Vagina (tissue), 2 donors: Measurements from ENCODE around the gene IL20.

Source experiments
- POLR2A ChIP-seq, 2 donors: fragments of 450-650 bp; IDR thresholded peaks; one replicate each; pipeline ENCODE4 v1.6.1; 2017; ENCODE audit warnings: antibody characterized with exemption in 2 of 2, mild to moderate bottlenecking in 2 of 2, moderate library complexity in 2 of 2
- TF ChIP-seq, protein P1 (sequence below), 3 experiments: fragments of 450-650 bp in 2 of 3; fragments of 200-600 bp in 1 of 3; sonication (generic) in 1 of 3; IDR thresholded peaks; one replicate each; pipeline ENCODE4 v1.5.1; 2017 to 2019; ENCODE audit warnings: antibody characterized with exemption in 3 of 3, mild to moderate bottlenecking in 2 of 3, moderate library complexity in 2 of 3

DNA sequence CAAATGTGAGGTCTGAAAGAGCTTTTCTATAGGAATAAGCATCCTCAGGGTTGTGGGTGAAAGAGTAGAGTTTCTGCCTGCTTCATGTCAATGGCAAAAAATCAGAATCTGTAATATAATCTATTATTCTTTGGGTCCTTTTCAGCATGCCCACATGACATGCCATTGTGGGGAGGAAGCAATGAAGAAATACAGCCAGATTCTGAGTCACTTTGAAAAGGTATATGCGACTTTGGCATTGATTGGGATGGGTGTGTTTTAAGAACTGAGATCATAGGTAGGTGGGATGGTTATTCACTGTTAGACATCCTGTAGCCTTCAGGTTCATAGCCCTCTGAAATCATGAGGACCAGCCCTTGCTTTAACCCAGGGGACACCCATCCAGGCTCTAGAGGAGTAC lies 1.8 kb downstream of the IL20 start:
- TF ChIP-seq, protein P1, sequence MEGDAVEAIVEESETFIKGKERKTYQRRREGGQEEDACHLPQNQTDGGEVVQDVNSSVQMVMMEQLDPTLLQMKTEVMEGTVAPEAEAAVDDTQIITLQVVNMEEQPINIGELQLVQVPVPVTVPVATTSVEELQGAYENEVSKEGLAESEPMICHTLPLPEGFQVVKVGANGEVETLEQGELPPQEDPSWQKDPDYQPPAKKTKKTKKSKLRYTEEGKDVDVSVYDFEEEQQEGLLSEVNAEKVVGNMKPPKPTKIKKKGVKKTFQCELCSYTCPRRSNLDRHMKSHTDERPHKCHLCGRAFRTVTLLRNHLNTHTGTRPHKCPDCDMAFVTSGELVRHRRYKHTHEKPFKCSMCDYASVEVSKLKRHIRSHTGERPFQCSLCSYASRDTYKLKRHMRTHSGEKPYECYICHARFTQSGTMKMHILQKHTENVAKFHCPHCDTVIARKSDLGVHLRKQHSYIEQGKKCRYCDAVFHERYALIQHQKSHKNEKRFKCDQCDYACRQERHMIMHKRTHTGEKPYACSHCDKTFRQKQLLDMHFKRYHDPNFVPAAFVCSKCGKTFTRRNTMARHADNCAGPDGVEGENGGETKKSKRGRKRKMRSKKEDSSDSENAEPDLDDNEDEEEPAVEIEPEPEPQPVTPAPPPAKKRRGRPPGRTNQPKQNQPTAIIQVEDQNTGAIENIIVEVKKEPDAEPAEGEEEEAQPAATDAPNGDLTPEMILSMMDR (IDR thresholded peaks at IDR 0.05) = no peak
- no peak for TF ChIP-seq POLR2A (IDR thresholded peaks at IDR 0.05)
